GM06990 (cell line): Measurements from ENCODE around the gene TAF9.

ENCODE experiments used
- DNase-seq: peaks from one replicate; pipeline ENCODE4 v3.0.0-alpha.2; 2011; ENCODE audit not compliant: insufficient read length; ENCODE audit errors: extremely low read depth
- H3K27me3 ChIP-seq: replicated peaks from 2 replicates; pipeline ENCODE4 v1.6.0; 2011; ENCODE audit warnings: low read length; ENCODE audit not compliant: control insufficient read depth, insufficient read depth
- H3K36me3 ChIP-seq: 2 replicates; pipeline ENCODE4 v1.5.1; 2011; ENCODE audit warnings: low read length; ENCODE audit not compliant: control insufficient read depth, insufficient read depth
- H3K4me3 ChIP-seq: replicated peaks from 2 replicates; pipeline ENCODE4 v1.5.1; 2011; ENCODE audit warnings: low read depth, mild to moderate bottlenecking, control low read depth, low read length
- TF ChIP-seq, protein P1 (sequence below): IDR thresholded peaks from 2 replicates; pipeline ENCODE4 v1.5.1; 2011; ENCODE audit warnings: low read length, control low read depth, mild to moderate bottlenecking, inconsistent platforms; ENCODE audit not compliant: insufficient read depth, poor library complexity, severe bottlenecking

Gene TAF9

DNA sequence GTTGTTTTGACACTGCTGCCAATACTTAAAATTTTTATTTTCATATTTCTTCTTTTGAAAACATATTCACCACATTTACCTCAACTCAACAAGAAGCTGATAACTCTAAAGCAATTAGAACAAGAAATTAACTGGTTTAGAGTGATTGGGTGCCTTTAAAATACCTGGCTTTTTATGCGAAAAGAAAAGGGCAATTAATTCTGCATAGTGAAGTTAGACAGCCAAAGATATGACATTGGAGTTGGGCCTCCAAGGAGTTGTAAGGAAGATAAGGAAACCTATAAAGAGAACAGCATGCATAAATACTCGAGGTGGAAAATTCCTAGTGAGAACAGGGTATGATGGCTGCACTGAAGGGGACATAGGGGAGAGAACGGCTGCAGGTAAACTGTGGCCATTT, 9.6 kb downstream of the TAF9 start:
- no peak for DNase-seq
- Histone ChIP-seq H3K27me3 (no peaks in the 10 kb centered on the region), H3K4me3 (no peak overlapping the region), H3K36me3 (peaks cover 6% of the 10 kb centered on the region)
- TF ChIP-seq, protein P1, sequence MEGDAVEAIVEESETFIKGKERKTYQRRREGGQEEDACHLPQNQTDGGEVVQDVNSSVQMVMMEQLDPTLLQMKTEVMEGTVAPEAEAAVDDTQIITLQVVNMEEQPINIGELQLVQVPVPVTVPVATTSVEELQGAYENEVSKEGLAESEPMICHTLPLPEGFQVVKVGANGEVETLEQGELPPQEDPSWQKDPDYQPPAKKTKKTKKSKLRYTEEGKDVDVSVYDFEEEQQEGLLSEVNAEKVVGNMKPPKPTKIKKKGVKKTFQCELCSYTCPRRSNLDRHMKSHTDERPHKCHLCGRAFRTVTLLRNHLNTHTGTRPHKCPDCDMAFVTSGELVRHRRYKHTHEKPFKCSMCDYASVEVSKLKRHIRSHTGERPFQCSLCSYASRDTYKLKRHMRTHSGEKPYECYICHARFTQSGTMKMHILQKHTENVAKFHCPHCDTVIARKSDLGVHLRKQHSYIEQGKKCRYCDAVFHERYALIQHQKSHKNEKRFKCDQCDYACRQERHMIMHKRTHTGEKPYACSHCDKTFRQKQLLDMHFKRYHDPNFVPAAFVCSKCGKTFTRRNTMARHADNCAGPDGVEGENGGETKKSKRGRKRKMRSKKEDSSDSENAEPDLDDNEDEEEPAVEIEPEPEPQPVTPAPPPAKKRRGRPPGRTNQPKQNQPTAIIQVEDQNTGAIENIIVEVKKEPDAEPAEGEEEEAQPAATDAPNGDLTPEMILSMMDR: no peak

DNA sequence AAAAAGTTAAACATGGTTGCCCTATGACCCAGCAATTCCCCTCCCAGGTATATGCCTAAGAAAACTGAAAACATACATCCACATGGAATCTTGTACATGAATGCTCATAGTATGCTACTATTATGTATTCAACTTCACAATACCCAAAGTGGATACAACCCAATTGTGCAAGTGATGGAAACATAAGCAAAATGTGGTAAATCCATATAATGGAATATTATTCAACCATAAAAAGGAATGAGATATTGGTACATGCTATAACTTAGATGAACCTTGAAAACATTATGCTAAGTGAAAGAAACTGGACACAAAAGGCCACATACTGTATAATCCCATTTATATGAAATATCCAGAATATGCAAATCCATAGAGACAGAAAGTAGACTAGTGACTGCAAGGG, 18.7 kb downstream of the TAF9 start:
- Histone ChIP-seq H3K36me3 (no peaks in the 10 kb centered on the region; the same call in none of the 2 replicates), H3K4me3 (no peak overlapping the region), H3K27me3 (no peaks in the 10 kb centered on the region)
- TF ChIP-seq, protein P1: no peak
- no peak for DNase-seq

DNA sequence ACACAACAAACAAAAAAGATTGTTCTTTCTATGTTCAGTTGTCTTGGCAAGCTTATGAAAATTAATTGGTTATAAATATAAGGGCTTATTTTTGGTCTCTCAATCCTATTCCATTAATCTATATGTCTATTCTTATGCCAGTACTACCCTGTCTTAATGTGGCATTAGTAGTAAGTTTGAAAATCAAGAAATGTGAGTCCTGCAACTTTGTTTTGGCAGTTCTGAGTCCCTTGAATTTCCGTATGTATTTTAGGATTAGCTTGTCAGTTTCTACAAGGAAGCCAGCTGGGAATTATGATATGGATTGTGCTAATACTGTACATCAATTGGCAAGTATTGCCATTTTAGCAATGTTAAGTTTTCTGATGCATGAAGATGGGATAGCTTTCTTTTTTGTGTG, 26.2 kb downstream of the TAF9 start:
- no peak for DNase-seq
- Histone ChIP-seq H3K4me3 (no peak overlapping the region), H3K36me3 (no peaks in the 10 kb centered on the region), H3K27me3 (no peaks in the 10 kb centered on the region)
- TF ChIP-seq, protein P1: no peak

DNA sequence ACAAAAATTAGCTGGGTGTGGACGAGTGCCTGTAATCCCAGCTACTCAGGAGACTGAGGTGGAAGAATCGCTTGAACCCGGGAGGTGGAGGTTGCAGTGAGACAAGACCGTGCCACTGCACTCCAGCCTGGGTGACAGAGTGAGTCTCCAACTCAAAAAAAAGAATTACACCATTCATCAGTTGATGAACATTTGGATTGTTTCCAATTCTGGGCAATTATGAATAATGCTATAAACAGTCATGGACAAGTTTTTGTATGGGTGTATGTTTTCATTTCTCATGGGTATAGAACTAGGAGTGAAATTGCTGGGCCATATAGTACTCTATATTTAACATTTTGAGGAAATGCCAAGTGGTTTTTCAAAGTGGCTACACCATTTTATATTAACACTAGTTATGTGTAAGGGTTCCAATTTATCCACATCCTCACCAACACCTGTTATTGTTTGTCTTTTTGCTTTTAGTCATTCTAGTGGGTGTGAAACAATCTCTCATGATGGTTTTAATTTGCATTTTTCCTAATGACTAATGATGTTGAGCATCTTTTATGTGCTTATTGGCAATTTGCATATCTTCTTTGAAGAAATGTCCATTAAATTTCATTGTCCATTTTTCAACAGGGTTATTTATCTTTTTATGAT, 27.7 kb downstream of the TAF9 start:
- H3K4me3 ChIP-seq: no peak overlapping the region
- no peaks in the 10 kb centered on the region for H3K36me3 ChIP-seq
- H3K27me3 ChIP-seq: no peaks in the 10 kb centered on the region
- TF ChIP-seq, protein P1: no peak
- no peak for DNase-seq

DNA sequence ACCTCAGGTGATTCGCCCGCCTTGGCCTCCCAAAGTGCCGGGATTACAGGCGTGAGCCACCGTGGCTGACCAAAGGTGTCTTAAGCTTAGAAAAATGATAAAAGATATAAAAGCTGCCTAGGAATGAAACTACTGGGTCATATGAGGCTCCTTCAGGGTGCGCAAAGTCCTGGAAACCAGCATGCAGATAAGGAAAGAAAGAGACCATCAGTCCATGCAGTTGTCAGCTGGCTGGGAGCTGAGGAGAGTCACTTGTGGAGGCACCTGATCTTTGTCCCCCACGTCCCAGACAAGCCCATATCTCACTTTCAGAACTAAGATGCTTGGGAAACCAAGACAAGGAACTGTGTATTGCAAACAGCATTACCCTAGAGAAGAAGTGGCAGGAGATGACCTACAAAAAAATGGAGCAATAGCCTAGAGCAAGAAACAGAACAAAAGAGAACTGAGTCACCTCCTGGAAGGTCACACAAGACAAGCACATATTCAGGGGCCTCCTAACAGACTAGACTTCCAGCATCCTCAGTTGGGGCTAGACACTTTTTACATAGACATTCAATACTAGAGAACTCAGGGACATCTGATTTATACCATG, 33.9 kb downstream of the TAF9 start:
- DNase-seq: no peak
- H3K36me3 ChIP-seq: no peaks in the 10 kb centered on the region
- no peaks in the 10 kb centered on the region for H3K27me3 ChIP-seq
- no peak overlapping the region for H3K4me3 ChIP-seq
- TF ChIP-seq, protein P1: no peak
